SK-N-SH (cell line): ENCODE measurements around the gene IPPK. TPM values are rescaled to one million over a fixed set of nuclear protein-coding genes. Genes with fewer than 3 reads are reported as not detected.

Experiments
- CTCF ChIA-PET: fragments of 300-600, 350-600 bp; formaldehyde crosslinking; extraction: SDS; loops from one replicate; lab custom pipeline; 2021; lab: Yijun Ruan, JAX
- POLR2A ChIA-PET: fragments of 350-600 bp; sonication (Branson Sonifier 250); formaldehyde crosslinking; extraction: SDS; loops from one replicate; lab custom pipeline; 2020; ENCODE audit warnings: antibody characterized with exemption, inconsistent platforms; lab: Yijun Ruan, JAX
- DNase-seq: peaks from one replicate; pipeline ENCODE4 v3.0.0; 2012
- H2AFZ ChIP-seq: fragments of 200-600 bp; sonication (generic); 2 replicates; pipeline ENCODE4 v1.8.1; 2016; ENCODE audit warnings: antibody characterized with exemption, mild to moderate bottlenecking, low read depth
- H3F3A ChIP-seq: fragments of 200-600 bp; sonication (generic); replicated peaks from 2 replicates; pipeline ENCODE3; 2016; ENCODE audit warnings: antibody characterized with exemption, mild to moderate bottlenecking; ENCODE audit not compliant: insufficient read depth
- H3K27ac ChIP-seq, 2 experiments: fragments of 200-500 bp in 1 of 2; fragments of 200-600 bp in 1 of 2; sonication (Bioruptor generic) in 1 of 2; sonication (generic), shearing (Covaris generic) in 1 of 2; 2 replicates each; pipeline versions ENCODE4 v1.5.1 to v1.6.1; 2014 to 2016; ENCODE audit warnings: low read depth in 2 of 2, inconsistent platforms in 1 of 2, low read length in 1 of 2, mild to moderate bottlenecking in 1 of 2, mixed read lengths in 1 of 2
- H3K27me3 ChIP-seq: fragments of 200-600 bp; sonication (generic), shearing (Covaris generic); 2 replicates; pipeline ENCODE4 v1.6.1; 2016; ENCODE audit warnings: mixed run types; ENCODE audit not compliant: insufficient read depth
- H3K36me3 ChIP-seq, 2 experiments: fragments of 200-500 bp in 1 of 2; fragments of 200-600 bp in 1 of 2; sonication (Bioruptor generic) in 1 of 2; sonication (generic) in 1 of 2; replicated peaks in 1 of 2; 2 replicates each; pipeline versions ENCODE3 to v1.5.1; 2014 to 2016; ENCODE audit warnings: low read length in 1 of 2, mild to moderate bottlenecking in 1 of 2; ENCODE audit not compliant: insufficient read depth in 2 of 2, control insufficient read depth in 1 of 2
- H3K4me1 ChIP-seq, 2 experiments: fragments of 200-500 bp in 1 of 2; fragments of 200-600 bp in 1 of 2; sonication (Bioruptor generic) in 1 of 2; sonication (generic), shearing (Covaris generic) in 1 of 2; 2 replicates each; pipeline versions ENCODE4 v1.5.1 to v1.6.1; 2014 to 2016; ENCODE audit warnings: low read depth in 1 of 2, low read length in 1 of 2, mixed run types in 1 of 2; ENCODE audit not compliant: insufficient read depth in 2 of 2, control insufficient read depth in 1 of 2
- H3K4me2 ChIP-seq: fragments of 200-600 bp; sonication (generic), shearing (Covaris generic); 2 replicates; pipeline ENCODE4 v1.6.1; 2017; ENCODE audit warnings: mixed run types
- H3K4me3 ChIP-seq, 2 experiments: fragments of 200-500 bp in 1 of 2; fragments of 200-600 bp in 1 of 2; sonication (Bioruptor generic) in 1 of 2; sonication (generic), shearing (Covaris generic) in 1 of 2; 2 replicates each; pipeline versions ENCODE4 v1.5.1 to v1.8.1; 2014 to 2016; ENCODE audit warnings: low read depth in 2 of 2, inconsistent platforms in 1 of 2, low read length in 1 of 2, mild to moderate bottlenecking in 1 of 2, mixed read lengths in 1 of 2, moderate library complexity in 1 of 2
- H3K79me2 ChIP-seq: fragments of 200-600 bp; sonication (generic); 2 replicates; pipeline ENCODE4 v1.8.1; 2017; ENCODE audit warnings: mild to moderate bottlenecking; ENCODE audit not compliant: insufficient read depth
- H3K9ac ChIP-seq: fragments of 200-600 bp; sonication (generic); 2 replicates; pipeline ENCODE4 v1.6.1; 2017; ENCODE audit warnings: mixed run types
- H3K9me2 ChIP-seq: fragments of 200-600 bp; sonication (generic); 2 replicates; pipeline ENCODE4 v1.6.1; 2017; ENCODE audit warnings: mixed run types
- H3K9me3 ChIP-seq: fragments of 200-600 bp; sonication (generic); 2 replicates; pipeline ENCODE4 v1.6.1; 2017; ENCODE audit warnings: mixed run types, mild to moderate bottlenecking, moderate library complexity
- H4K20me1 ChIP-seq: fragments of 200-600 bp; sonication (generic); 2 replicates; pipeline ENCODE4 v1.6.1; 2017; ENCODE audit warnings: mild to moderate bottlenecking, mixed run types; ENCODE audit not compliant: insufficient read depth
- CHD2 ChIP-seq: fragments of 150-350 bp; IDR thresholded peaks from 2 replicates; pipeline ENCODE4 v1.6.1; 2018; ENCODE audit warnings: low read length; ENCODE audit not compliant: partially characterized antibody
- FOSL2 ChIP-seq: IDR thresholded peaks from 2 replicates; pipeline ENCODE4 v1.4.0; 2012; ENCODE audit warnings: low read depth, mild to moderate bottlenecking, moderate library complexity, borderline replicate concordance
- JUND ChIP-seq: IDR thresholded peaks from 2 replicates; pipeline ENCODE4 v1.4.0; 2012
- RAD21 ChIP-seq: IDR thresholded peaks from 2 replicates; pipeline ENCODE4 v1.6.1; 2012; ENCODE audit warnings: mild to moderate bottlenecking, low read length
- RCOR1 ChIP-seq: fragments of 150-350 bp; IDR thresholded peaks from 2 replicates; pipeline ENCODE4 v1.6.1; 2017; ENCODE audit warnings: antibody characterized with exemption, low read length
- SMC3 ChIP-seq: IDR thresholded peaks from 2 replicates; pipeline ENCODE4 v1.6.1; 2012; ENCODE audit warnings: low read depth, low read length, improper control_type of control experiment
- WGBS: methylation state at CpG from one replicate; pipeline ENCODE4 v1.1.6; 2017; ENCODE audit warnings: low lambda C conversion rate; 5-methylcytosine and 5-hydroxymethylcytosine counted together
- polyA plus RNA-seq, 3 experiments: library from polyadenylated mRNA; depleted of rRNA; stranded (reverse); fragments of >200 nt; gene quantifications; 2 replicates each; pipeline ENCODE4 v1.2.3, GENCODE V29; 2012
- TF ChIP-seq, protein P1 (sequence below): IDR thresholded peaks from 2 replicates; pipeline ENCODE4 v1.6.1; 2012; ENCODE audit warnings: mild to moderate bottlenecking, low read depth, low read length, moderate library complexity
- TF ChIP-seq, protein P2 (sequence below): IDR thresholded peaks from 2 replicates; pipeline ENCODE4 v1.4.0; 2012; ENCODE audit warnings: low read depth, borderline replicate concordance
- TF ChIP-seq, protein P3 (sequence below): fragments of 200-600 bp; sonication (generic); IDR thresholded peaks from 2 replicates; pipeline ENCODE4 v1.6.1; 2017; ENCODE audit warnings: antibody characterized with exemption, mild to moderate bottlenecking, moderate library complexity

Gene IPPK
- polyA plus RNA-seq, 1 of the 3 experiments (the other 2 are of a cell fraction), result 16.5 TPM

DNA sequence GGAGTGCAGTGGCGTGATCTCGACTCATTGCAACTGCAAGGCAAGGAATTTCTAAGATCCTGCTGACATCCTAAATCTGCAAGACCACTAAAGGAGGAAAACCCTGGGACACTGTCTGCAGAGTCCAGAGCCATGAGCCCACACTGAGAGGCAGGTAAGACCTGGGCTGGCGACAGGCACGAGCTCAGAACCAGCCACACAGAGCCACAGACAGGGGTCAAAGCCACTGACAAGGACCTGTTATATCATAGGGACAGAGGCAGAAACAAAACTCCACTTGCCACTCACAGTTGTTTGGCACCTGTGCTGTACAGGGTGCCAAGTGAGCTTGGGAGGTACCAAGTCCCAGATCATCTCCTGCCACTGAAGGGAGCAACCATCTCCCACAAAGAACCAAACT is 34.2 kb downstream of the IPPK start (continued):
- TF ChIP-seq, protein P1, sequence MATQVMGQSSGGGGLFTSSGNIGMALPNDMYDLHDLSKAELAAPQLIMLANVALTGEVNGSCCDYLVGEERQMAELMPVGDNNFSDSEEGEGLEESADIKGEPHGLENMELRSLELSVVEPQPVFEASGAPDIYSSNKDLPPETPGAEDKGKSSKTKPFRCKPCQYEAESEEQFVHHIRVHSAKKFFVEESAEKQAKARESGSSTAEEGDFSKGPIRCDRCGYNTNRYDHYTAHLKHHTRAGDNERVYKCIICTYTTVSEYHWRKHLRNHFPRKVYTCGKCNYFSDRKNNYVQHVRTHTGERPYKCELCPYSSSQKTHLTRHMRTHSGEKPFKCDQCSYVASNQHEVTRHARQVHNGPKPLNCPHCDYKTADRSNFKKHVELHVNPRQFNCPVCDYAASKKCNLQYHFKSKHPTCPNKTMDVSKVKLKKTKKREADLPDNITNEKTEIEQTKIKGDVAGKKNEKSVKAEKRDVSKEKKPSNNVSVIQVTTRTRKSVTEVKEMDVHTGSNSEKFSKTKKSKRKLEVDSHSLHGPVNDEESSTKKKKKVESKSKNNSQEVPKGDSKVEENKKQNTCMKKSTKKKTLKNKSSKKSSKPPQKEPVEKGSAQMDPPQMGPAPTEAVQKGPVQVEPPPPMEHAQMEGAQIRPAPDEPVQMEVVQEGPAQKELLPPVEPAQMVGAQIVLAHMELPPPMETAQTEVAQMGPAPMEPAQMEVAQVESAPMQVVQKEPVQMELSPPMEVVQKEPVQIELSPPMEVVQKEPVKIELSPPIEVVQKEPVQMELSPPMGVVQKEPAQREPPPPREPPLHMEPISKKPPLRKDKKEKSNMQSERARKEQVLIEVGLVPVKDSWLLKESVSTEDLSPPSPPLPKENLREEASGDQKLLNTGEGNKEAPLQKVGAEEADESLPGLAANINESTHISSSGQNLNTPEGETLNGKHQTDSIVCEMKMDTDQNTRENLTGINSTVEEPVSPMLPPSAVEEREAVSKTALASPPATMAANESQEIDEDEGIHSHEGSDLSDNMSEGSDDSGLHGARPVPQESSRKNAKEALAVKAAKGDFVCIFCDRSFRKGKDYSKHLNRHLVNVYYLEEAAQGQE, result no peak
- no peak for TF ChIP-seq FOSL2
- no peak for TF ChIP-seq JUND

DNA sequence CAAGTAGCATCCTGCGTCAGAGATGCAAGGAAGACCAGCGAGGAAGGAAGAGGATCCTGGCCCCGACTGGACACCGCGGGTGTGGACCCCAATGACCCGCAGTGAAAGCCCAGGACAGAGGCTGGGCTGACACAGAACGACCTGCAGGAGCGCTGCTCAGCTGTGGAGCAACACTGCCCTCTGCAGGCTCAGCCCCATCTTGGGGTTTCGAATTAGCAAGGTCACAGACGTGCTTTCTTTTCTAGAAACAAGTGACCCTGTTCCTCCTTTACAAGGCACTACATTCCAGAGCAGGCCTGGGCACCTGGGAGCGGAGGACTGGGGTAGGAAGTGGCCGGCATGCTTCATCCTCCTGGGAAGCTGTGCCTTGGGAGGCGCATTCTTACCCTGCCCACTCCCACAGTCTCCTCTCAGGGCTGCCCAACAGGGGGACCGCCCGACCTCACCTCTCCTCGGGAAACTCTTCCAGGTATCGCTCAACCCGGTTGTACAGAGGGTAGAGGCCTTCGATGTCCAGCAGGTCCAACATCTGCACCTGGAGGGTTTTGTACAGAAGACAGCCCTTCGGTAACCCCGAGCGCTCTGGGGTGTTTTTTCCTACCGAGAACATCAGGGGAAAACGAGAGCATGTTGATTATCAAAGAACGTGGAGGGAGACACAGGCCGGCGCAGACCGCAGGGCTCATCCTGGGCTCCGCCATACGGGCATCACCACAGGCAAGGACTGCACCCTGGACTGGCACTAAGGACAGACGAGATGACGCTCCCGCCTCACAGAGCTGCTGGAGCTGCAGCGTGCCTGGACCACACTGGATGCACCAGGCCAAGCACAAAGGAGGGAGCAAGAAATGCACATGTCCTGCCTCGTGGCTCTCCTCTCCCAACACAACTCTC is 35.0 kb downstream of the IPPK start:
- DNase-seq, result peak; percentile 92
- ChIA-PET POLR2A (no interaction called here), CTCF (interaction anchor here (0.6 to 3.8 kb wide), 36 partner anchors 8 to 500 kb away, joined by 3 to 30 read pairs (median 4); partner anchors contain the start of genes CENPP and NOL8)
- H3K4me1 ChIP-seq, result no peaks in the 10 kb centered on the region
- H3K9me3 ChIP-seq, result no peaks in the 10 kb centered on the region
- no peak overlapping the region for H3K4me2 ChIP-seq
- H4K20me1 ChIP-seq, result no peaks in the 10 kb centered on the region
- H3K36me3 ChIP-seq, result peaks cover 32 to 72% of the 10 kb centered on the region in 2 experiments
- H3K79me2 ChIP-seq, result no peaks in the 10 kb centered on the region
- TF ChIP-seq, protein P2, sequence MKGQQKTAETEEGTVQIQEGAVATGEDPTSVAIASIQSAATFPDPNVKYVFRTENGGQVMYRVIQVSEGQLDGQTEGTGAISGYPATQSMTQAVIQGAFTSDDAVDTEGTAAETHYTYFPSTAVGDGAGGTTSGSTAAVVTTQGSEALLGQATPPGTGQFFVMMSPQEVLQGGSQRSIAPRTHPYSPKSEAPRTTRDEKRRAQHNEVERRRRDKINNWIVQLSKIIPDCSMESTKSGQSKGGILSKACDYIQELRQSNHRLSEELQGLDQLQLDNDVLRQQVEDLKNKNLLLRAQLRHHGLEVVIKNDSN, result no peak
- TF ChIP-seq CHD2 (peak; percentile 43), RAD21 (peak; percentile 94), SMC3 (peak; percentile 96), RCOR1 (0 out of 2 replicates have a peak, but pooled peaks have one; percentile 15)
- TF ChIP-seq, protein P3, sequence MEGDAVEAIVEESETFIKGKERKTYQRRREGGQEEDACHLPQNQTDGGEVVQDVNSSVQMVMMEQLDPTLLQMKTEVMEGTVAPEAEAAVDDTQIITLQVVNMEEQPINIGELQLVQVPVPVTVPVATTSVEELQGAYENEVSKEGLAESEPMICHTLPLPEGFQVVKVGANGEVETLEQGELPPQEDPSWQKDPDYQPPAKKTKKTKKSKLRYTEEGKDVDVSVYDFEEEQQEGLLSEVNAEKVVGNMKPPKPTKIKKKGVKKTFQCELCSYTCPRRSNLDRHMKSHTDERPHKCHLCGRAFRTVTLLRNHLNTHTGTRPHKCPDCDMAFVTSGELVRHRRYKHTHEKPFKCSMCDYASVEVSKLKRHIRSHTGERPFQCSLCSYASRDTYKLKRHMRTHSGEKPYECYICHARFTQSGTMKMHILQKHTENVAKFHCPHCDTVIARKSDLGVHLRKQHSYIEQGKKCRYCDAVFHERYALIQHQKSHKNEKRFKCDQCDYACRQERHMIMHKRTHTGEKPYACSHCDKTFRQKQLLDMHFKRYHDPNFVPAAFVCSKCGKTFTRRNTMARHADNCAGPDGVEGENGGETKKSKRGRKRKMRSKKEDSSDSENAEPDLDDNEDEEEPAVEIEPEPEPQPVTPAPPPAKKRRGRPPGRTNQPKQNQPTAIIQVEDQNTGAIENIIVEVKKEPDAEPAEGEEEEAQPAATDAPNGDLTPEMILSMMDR, result peak; percentile 94
- no peak overlapping the region for H3K27ac ChIP-seq
- no peaks in the 10 kb centered on the region for H3K9me2 ChIP-seq
- 70% methylated on average over 33 of the region's 35 CpGs for WGBS
- no peaks in the 10 kb centered on the region for H3K27me3 ChIP-seq
- H3K4me3 ChIP-seq, result peak overlapping the region in 1 of 2 experiments; percentile 40; a peak in 1 of 4 replicates
- no peak overlapping the region for H3K9ac ChIP-seq
- H3F3A ChIP-seq, result no peaks in the 10 kb centered on the region
- H2AFZ ChIP-seq, result no peak overlapping the region
